Right renal pelvis (tissue), 4 donors: ENCODE measurements around the gene QPRT. TPM values are rescaled to one million over a fixed set of nuclear protein-coding genes. Genes with fewer than 3 reads are reported as not detected.
A peak's percentile ranks its signal among the peaks of the same experiment; 100 is the strongest.
"Not testable (repeated sequence)": the region's sequence is repeated elsewhere in the genome, so short reads cannot be mapped to it uniquely, and the experiment has no call there.

Experiments
- DNase-seq, 4 donors: peaks; one replicate each; pipeline ENCODE4 v3.0.0-alpha.2; 2013; ENCODE audit warnings: low read depth in 4 of 4, low spot score in 3 of 4, missing footprints in 1 of 4
- polyA plus RNA-seq, 4 donors: library from polyadenylated mRNA; unstranded; fragments of 120-200 nt; gene quantifications; one replicate each; pipeline ENCODE4 v1.2.1, GENCODE V29; 2013; ENCODE audit not compliant: insufficient read length in 4 of 4

QPRT gene
- polyA plus RNA-seq, 4 donors = 141 to 195 (median 149) TPM

- DNase-seq = no peak
Measured at GRCh38 chr16:29688172-29688571, 9.2 kb downstream of the QPRT start.

GRCh38 chr16:29689490-29690351 lies 10.7 kb downstream of the QPRT start:
- DNase-seq = not testable (repeated sequence)

DNA sequence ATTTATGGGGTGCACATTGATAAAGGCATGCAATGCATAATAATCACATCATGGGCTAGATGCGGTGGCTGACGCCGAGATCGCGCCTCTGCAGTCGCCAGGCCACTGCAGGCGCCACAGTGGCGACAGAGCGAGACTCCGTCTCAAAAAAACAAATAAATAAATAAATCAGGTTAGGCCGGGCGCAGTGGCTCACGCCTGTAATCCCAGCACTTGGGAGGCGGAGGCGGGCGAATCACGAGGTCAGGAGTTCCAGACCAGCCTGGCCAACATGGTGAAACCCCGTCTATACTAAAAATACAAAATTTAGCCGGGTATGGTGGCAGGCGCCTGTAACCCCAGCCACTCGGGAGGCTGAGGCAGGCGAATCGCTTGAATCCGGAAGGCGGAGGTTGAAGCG lies 13.6 kb downstream of the QPRT start:
- not testable (repeated sequence) for DNase-seq

- no peak for DNase-seq
Measured at GRCh38 chr16:29694384-29695195, 15.6 kb downstream of the QPRT start.

DNA sequence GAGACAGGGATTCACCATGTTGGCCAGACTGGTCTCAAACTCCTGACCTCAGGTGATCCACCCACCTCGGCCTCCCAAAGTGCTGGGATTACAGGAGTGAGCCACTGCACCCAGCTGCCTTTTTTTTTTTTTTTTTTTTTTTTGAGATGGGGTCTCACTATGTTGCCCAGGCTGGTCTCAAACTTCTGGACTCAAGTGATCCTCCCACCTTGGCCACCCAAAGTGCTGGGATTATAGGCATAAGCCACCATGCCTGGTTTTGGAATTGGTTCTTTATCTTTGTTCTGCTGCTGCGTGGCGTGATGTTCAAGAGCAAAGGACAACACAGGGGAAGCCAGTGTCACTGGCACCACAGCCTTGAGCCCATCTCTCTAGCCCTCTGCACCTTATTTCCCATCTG lies 16.7 kb downstream of the QPRT start:
- DNase-seq = not testable (repeated sequence)

DNA sequence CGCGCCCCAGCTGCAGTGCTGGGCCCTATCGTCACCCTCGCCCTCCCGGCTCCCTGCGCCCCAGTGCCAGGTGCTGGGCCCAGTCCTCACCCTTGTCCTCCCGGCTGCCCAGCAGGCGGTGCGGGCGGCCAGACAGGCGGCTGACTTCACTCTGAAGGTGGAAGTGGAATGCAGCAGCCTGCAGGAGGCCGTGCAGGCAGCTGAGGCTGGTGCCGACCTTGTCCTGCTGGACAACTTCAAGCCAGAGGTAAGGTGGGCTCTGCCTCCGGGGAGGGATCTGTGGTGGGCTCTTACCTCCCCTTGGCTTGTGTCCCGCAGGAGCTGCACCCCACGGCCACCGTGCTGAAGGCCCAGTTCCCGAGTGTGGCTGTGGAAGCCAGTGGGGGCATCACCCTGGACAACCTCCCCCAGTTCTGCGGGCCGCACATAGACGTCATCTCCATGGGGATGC lies 17.9 kb downstream of the QPRT start:
- DNase-seq = no peak

- no peak for DNase-seq
Measured at GRCh38 chr16:29697391-29697790, 18.4 kb downstream of the QPRT start.

DNA sequence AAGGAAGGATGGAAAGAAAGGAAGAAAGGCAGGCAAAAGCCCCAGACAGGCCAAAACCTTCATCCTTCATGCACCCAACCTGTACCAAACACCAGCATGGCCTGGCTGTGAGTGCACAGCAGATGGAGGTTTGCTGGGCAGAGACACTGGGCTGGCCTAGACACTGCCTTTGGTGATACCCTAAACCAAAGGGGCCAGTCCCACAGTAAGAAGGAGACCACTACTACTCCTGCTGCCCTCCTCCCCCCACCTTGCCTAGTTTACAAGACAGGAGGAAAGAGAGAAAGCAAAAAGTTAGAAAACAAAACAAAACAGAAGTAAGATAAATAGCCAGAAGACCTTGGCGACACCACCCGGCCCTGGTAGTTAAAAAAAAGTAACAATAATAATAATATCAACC lies 19.1 kb downstream of the QPRT start:
- DNase-seq = no peak

- DNase-seq = no peak
Measured at GRCh38 chr16:29698484-29699323, 19.7 kb downstream of the QPRT start.

- DNase-seq = no peak
Measured at GRCh38 chr16:29699324-29700219, 20.6 kb downstream of the QPRT start.

GRCh38 chr16:29700253-29700987 lies 21.4 kb downstream of the QPRT start:
- peak in 3 of 4 donors; percentile 51 to 55 (median 54) for DNase-seq

DNA sequence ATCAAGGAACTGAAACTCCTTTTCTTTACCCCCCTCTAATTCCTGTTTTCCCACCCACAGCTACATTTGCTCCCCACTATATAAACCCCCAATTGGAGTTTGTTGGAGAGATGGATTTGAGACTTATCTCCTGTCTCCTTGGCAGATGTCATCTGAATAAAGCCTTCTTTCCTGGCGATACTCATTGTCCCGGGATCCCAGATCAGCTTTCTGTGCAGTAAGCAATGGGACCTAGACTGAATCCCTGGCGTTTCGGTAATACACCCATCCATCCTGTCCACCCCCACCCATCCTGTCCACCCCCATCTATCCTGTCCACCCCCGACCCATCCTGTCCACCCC lies 22.2 kb downstream of the QPRT start:
- DNase-seq = no peak

GRCh38 chr16:29702269-29702668 lies 23.3 kb downstream of the QPRT start:
- no peak for DNase-seq

DNA sequence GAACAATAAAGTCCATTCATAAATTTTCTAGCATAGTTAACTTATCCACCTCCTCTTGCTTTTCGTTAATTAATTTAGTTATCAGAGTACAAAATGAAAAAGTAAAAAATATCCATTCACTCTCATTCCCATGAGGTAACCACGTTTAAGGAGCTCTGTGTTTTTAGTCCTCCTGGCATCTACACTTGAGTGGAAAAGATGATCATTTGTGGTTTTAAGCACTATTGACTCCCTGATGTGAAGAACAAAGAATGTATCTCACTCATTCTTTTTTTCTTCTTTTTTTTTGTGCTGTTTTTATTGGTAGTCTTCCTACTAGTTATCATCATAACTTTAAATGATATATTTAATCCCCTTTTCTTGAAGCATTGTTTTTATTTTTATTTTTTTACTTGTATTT lies 26.1 kb downstream of the QPRT start:
- DNase-seq = no peak

GRCh38 chr16:29707160-29707559 lies 28.2 kb downstream of the QPRT start:
- not testable (repeated sequence) for DNase-seq

- DNase-seq = no peak
Measured at GRCh38 chr16:29708917-29709600, 30.1 kb downstream of the QPRT start.

GRCh38 chr16:29709657-29710056 lies 30.7 kb downstream of the QPRT start:
- not testable (repeated sequence) for DNase-seq
